GM18511 (cell line): ENCODE results near the gene UPK1A.

Experiments
- ATAC-seq: cut with Tn5 transposase; IDR thresholded peaks from one replicate; pipeline ENCODE4 v1.9.1; 2021; ENCODE audit warnings: mild to moderate bottlenecking, moderate library complexity; ENCODE audit not compliant: unreplicated experiment

The UPK1A gene

DNA sequence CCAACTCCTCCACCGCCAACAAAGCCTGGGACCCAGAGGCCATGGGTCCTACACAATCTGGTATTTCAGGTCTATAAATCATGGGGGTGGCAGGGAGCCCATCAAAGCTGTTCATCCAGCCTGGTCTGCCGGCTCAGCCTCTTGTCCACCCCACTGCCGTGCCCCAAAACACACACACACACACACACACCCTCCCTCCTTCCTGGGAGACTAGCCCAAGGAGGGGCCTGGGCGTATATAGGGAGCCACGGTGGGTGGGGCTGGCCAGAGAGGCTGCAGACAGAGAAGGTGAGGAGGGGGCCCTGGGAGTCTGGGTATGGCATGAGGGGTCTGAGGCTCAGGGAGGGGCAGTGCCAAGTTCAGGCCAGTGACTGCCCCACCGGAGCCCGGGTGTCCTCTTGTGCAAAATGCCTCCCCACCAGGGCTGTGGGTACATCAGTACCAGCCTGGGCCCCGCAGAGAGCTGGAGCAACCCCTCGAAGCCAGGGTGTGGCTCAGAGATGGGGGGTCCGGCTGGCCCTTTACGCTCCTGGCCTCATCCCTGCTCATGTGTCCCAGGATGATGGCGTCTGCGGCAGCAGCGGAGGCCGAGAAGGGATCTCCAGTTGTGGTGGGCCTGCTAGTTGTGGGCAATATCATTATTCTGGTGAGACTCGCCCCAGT is at the start of gene UPK1A:
Gene UPK1A (plus strand): TSS at position 267 of the 663 bp plus-strand sequence. CDS start 296 bp downstream, at position 563.
- ATAC-seq: no peak

DNA sequence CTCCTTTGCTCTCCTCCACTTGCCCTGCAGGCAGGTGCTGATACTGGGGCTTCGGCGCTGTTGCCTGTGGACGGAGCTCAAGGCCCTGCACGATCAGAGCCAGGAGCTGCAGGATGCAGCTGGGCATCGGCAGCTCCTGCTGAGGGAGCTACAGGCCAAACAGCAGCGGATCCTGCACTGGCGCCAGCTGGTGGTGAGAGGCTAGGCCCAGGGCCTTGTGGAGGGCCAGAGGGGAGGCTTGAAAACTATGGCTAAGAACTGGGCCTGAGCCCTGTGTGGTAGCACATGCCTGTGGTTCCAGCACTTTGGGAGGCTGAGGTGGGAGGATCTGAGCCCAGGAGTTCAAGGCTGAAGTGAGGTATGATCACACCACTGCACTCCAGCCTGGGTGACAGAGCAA is 47.5 kb upstream of the UPK1A start:
- ATAC-seq: no peak

DNA sequence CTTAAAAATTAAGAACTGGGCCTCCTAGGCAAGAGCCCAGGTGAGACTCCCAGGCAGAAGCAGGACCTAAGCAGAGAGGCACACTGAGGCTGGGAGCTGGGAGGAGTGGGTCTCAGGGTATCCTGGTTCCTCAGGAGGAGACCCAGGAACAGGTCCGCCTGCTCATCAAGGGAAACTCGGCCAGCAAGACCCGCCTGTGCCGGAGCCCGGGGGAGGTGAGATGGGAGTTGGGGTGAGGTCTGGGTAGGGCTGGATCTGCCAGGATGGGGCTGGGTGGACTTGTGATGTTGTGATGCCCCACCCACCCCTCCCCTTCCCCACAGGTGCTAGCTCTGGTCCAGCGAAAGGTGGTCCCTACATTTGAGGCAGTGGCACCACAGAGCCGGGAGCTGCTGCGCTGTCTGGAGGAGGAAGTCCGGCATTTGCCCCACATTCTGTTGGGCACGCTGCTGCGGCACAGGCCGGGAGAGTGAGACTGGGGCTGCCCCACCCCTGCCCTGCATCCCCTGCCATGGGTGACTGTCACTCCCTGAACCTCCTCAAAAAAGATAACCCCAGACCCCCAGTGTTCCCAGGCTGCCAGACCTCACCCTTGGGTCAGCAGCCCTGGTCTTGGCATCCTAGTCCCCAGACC is 46.9 kb upstream of the UPK1A start:
- no peak for ATAC-seq

DNA sequence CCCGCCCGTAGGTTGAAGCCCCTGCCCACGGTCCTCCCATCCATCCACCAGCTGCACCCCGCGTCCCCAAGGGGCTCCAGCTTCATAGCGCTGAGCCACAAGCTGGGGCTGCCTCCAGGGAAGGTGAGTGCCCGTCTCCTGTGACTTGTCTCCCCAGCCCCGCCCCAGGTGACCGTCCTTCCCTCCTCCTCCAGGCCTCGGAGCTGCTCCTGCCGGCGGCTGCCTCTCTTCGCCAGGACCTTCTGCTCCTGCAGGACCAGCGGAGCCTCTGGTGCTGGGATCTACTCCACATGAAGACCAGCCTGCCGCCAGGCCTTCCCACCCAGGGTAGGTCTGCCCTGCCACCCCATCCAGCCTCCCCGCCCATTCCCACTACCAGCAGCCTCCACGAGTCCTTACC is 46.3 kb upstream of the UPK1A start:
- no peak for ATAC-seq

DNA sequence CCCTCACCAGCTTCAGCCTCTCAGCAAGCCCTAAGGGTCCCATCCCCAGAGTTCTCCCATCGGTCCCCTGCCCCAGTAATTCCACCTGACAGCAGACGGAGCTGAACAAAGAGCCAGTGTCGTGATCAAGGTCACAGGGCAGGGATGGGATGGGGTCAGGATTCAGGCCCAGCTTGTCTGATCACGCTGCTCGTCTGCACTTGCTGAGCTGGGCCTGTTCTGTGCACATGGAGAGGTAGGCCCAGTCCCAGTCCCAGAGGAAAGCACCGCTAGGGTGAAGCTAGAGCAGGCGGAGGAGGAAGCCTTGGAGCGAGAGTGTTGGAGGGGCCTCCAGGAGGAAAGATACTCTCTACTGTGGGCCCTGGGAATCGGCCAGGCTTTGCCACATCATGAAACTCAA is 44.6 kb upstream of the UPK1A start:
- ATAC-seq: no peak

DNA sequence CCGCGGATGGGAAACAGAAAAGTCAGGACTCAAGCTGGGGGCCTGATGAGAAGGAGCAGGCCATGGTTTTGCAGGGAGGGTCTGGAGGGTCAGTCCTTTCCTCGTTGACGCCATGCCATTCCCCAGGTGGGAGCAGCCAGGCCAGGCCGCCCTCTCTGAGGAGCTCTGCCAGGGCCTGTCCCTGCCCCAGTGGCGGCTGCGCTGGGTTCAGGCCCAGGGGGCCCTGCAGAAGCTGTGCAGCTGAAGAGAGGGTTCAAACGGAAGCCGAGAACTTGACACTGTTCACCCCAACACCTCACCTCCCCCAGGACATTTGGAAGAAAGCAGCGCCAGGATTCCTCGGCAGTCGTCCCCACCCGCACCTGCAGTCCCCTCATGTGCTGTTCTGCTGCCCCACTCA is 43.6 kb upstream of the UPK1A start:
- ATAC-seq: no peak

DNA sequence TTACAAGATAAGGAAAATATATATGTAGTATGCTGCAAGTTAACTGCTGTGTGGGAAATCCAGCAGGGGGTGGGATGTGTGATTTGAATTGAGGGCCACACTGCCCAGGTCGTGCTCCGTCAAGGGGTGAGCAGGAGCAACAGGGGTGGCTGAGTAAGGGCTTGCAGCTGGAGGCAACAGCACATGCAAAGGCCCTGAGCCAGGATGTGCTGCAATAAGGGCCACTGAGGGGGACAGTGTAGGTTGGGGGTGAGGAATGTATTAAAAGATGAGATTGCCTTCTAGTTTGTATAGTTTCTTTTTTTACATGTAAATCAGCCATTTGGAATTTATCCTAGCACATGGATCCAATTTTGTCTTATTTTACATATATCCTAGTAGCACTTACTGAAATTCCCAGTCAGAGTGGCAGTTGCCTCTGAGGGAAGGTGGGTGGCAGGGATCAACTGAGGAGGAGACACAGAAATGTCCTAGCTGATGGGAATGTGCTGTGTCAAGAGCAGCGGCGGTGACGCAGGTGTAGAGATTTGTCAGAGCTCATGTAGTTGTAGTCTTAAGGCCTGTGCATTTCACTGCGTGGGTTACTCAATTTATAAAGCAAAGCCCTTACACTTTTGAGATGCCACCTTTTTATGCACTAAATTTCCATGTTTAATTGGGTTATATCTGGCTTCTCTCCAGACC is 42.8 kb upstream of the UPK1A start:
- ATAC-seq: no peak

DNA sequence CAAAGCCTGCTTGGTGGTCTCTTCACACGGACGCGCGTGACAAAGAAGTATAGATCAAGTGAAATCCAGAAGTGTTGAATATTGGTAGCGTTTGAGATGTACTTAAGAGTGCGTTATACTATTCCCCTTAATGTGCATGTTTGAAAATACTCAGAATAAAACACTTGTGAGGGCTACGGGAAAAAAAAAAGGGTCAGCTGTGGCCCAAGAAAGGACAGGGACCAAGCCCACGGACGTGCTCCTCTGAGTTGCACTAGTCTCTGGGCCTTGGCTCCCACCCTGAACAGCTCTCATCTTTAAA is 38.1 kb upstream of the UPK1A start:
- ATAC-seq: no peak

DNA sequence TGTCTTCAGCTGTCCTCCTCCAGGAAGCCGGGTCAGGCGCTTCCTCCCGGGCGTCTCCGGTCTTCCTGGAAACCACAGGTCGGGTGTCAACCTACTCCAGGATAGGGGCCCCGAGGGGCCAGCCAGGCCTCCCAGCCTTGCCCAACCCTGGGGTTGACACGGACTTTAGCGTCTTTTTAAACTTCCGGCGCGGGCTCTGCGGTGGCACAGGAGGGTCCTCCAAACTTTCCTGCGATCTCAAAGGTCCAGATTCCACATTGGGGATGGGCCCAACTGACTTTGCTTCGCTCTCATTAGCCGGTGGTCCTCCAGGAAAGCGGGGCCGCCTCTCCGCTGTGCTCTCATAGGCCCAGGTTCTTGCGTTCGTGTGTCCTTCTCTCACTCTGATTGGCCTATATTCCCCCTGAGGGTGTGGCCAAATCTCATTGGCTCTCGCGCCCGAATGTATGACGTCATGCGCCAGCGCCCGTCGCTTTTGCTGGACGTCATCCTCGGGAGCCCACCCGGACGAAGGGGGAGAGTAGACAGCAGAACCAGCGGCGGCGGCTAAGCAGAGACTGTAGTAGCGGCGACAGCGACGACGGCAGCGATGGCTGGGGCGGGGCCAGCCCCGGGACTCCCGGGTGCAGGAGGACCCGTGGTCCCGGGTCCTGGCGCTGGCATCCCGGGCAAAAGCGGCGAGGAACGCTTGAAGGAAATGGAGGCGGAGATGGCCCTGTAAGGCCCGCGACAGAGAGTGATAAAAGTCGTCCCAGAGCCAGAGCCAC is 37.6 kb upstream of the UPK1A start, which contains the start of gene RBM42:
Gene RBM42 (plus strand): TSS at position 472 of the 767 bp plus-strand sequence. CDS start 118 bp downstream, at position 590.
- ATAC-seq: peak; percentile 98

DNA sequence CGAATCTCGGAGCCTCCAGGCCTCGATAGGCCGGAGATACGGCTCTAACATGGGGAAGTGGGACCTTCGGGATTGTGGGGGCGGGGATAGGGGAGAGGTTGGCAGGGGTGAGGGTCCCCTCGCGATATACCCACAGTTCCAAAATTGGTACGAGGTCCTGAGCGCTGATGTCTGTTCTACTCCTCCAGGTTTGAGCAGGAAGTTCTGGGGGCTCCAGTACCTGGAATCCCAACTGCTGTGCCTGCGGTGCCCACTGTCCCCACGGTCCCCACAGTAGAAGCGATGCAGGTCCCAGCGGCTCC is 37.0 kb upstream of the UPK1A start:
- ATAC-seq: no peak

DNA sequence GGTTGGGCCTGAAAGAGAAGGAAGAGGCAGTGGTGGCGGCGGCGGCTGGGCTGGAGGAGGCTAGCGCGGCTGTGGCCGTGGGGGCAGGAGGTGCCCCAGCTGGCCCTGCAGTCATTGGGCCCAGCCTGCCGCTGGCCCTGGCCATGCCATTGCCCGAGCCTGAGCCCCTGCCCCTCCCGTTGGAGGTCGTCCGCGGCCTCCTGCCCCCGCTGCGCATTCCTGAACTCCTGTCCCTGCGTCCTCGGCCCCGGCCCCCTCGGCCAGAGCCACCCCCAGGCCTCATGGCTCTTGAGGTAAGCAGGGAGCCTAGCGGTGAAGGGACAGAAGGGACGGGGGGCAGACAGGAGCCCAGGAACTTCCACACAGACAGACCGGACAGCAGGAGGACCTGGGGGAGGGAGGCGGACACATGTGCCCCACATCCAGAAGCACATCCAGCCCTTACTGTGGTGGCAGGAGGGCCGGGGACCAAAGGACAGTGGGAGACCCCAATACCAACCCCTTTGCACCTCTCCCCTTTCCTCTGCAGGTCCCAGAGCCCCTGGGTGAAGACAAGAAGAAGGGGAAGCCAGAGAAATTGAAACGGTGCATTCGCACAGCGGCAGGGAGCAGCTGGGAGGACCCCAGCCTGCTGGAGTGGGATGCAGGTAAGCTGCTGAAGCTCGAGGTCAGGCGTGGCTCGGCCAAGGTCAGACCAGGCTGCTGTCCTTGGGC is 32.4 kb upstream of the UPK1A start:
- no peak for ATAC-seq

DNA sequence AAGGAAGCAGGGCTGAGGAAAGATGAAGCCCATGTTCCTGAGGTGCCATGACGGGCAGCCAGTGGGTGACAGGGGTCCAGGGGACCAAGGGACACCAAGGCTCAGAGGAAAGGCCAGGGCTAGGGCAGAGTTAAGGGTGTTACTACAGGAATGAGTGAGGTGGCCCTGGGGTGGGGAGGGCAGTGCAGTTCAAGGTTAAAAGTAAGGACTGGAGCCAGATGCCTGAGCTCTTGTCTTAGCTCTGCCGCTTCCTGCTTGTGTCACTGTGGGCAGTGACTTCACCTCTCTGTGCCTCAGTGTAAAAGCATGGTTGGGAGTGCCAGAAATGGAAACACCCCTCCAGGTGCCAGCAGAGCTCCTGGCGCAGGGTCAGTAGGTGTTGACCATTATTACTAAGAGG is 29.7 kb upstream of the UPK1A start:
- ATAC-seq: no peak

DNA sequence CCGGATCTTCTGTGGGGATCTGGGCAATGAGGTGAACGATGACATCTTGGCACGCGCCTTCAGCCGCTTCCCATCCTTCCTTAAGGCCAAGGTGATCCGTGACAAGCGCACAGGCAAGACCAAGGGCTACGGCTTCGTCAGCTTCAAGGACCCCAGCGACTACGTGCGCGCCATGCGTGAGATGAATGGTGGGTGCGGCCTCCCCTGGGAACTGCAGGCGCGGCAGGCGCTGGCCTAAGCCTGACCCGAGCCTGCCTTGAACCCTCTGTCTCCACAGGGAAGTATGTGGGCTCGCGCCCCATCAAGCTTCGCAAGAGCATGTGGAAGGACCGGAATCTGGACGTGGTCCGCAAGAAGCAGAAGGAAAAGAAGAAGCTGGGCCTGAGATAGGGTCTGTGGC is 29.2 kb upstream of the UPK1A start:
- no peak for ATAC-seq

DNA sequence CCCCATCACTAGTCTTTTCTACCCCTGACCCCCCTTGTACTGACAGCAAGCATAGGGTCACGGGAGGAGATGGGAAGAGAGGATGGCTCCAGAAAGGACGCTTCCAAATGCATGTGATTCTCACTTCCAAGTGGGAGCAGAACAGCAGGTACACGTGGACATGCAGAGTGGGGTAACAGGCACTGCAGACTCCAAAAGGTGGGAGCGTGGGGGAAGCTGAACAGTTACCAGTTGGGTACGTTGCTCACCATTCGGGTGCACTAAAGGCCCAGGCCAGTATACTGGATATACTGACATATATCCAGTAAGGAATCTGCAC is 27.0 kb upstream of the UPK1A start:
- no peak for ATAC-seq

DNA sequence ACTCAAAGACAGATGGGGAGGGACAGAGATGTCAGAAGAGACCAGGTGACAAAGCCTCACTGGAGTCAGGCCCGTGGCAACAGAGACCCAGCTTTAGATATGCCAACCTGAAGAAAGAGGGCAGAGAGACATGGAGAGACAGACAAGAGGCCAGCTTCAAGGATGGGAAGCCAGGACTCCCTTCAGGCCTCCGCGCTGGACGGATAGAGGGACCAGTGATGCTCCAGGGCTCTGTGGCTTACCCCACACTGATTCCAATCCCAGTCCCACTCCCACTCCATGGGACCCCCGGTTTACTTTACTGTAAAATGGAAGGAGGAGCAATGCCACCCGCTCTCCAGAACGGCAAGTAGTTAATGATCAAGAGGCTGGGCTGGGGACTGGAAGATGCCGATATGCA is 26.5 kb upstream of the UPK1A start:
- ATAC-seq: no peak

DNA sequence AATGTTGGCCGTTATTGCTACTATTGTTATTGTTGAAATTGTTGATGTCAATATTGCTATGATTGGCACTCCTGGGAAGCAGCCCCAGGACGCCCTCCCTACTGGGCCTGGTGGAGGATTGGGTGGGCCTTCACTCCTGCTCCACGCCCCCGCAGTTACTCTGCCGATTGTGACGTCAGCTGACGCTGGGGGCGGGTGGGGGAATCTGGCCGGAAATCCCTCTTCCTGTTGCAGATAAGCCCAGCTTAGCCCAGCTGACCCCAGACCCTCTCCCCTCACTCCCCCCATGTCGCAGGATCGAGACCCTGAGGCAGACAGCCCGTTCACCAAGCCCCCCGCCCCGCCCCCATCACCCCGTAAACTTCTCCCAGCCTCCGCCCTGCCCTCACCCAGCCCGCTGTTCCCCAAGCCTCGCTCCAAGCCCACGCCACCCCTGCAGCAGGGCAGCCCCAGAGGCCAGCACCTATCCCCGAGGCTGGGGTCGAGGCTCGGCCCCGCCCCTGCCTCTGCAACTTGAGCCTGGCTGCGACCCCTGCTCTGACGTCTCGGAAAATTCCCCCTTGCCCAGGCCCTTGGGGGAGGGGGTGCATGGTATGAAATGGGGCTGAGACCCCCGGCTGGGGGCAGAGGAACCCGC is 24.7 kb upstream of the UPK1A start, which contains the start of gene ETV2:
Gene ETV2 (plus strand): TSS at position 231 of the 637 bp plus-strand sequence. CDS start 716 bp downstream, outside the sequence.
- no peak for ATAC-seq

DNA sequence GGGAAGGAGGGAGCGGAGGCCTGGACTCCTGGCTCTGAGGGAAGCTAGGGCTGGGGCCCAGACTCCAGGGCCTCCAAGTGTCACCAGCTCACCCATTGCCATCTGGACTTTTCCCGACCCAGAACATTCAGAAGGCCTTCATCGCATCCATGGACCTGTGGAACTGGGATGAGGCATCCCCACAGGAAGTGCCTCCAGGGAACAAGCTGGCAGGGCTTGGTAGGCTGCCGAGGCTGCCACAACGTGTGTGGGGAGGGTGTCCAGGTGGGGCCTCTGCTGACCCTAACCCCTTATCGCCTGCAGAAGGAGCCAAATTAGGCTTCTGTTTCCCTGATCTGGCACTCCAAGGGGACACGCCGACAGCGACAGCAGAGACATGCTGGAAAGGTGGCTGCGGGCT is 24.0 kb upstream of the UPK1A start:
- ATAC-seq: no peak

DNA sequence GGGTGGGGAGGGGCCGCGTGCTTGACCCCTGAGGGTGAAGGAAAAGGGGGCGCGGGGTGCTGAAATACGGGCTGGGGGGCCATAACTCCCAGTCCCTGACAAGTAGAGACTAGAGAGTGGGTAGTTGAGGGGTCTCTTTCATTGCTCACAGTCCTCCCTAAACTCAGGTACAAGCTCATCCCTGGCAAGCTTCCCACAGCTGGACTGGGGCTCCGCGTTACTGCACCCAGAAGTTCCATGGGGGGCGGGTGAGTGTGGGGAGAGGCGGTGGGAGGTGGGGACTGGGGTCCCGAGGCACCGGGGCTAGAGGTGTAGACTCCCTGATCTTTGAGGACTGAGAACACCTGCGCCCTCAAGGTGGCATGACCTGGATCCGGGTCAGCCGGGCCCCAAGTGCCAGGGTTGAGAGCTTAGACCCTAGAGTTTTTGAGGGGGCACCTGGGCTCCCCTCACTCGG is 23.5 kb upstream of the UPK1A start:
- no peak for ATAC-seq

DNA sequence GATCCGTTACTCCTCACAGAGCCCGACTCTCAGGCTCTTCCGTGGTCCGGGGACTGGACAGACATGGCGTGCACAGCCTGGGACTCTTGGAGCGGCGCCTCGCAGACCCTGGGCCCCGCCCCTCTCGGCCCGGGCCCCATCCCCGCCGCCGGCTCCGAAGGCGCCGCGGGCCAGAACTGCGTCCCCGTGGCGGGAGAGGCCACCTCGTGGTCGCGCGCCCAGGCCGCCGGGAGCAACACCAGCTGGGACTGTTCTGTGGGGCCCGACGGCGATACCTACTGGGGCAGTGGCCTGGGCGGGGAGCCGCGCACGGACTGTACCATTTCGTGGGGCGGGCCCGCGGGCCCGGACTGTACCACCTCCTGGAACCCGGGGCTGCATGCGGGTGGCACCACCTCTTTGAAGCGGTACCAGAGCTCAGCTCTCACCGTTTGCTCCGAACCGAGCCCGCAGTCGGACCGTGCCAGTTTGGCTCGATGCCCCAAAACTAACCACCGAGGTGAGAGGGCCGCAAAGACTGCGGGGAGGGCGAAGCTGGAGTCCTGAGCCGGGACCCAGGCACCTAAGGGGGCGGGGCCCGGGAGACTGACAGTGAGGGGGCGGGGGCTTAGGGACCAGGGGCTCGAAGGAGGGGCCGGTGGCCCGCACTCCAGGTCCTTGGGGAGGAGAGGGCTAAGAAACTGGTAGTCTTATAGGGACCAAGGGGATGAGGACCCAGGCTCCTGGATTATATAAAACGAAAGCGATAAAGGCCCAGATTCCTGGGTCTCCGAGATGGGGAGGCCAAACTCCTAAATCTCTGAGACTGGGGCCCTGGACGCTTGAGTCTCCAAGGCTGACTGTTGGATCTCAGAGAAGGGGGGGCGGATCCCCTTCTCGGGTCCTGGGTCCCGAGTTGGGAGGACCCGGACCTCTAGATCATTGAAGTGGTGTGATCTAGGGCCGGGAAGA is 22.8 kb upstream of the UPK1A start:
- peak; percentile 47 for ATAC-seq
